Measurements from ENCODE around the gene OXA1L. TPM values are rescaled to one million over a fixed set of nuclear protein-coding genes. Genes with fewer than 3 reads are reported as not detected.
A peak's percentile ranks its signal among the peaks of the same experiment; 100 is the strongest.

OXA1L gene
- total RNA-seq, 1 donor from 2014 or later, result 116 TPM

DNA sequence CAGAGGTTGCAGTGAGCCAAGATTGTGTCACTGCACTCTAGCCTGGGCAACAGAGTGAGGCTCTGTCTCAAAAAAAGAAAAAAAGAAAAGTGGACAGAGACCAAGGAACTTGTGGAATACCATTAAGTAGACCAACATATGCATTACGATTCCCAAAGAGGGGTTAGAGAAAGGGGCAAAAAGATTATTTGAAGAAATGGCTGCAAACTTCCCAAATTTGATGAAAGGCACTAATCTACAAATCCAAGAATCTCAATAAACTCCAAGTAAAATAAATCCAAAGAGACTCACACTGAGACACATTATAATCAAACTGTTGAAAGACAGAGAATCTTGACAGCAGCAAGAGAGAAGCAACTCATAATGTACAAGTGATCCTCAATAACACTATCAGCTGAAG lies 4.8 kb upstream of the OXA1L start:
- Mint-ChIP-seq H3K27me3 (ENCODE audit: insufficient read depth, low read depth) (no peaks in the 10 kb centered on the region), H3K27ac (no peak overlapping the region), H3K9me3 (peaks cover 31% of the 10 kb centered on the region), H3K4me1 (peaks cover 7% of the 10 kb centered on the region), H3K4me3 (no peak overlapping the region), H3K36me3 (peaks cover 24% of the 10 kb centered on the region)
- no peaks in the 10 kb centered on the region for H4K20me1 ChIP-seq (ENCODE audit: low read depth)
- H3K36me3 ChIP-seq, result no peaks in the 10 kb centered on the region
- H2AFZ ChIP-seq (replicated peaks), result no peak overlapping the region
- H3K4me2 ChIP-seq, result no peak overlapping the region
- no peaks in the 10 kb centered on the region for H3K27me3 ChIP-seq
- no peak for DNase-seq (ENCODE audit: low spot score)
- no peaks in the 10 kb centered on the region for H3K9me3 ChIP-seq (ENCODE audit: low read depth)
- H3K27ac ChIP-seq, result no peak overlapping the region
- no peak overlapping the region for H3K4me3 ChIP-seq
- H3K9ac ChIP-seq, result no peak overlapping the region
- no peaks in the 10 kb centered on the region for H3F3A ChIP-seq (ENCODE audit: low read depth)
- peaks cover 7% of the 10 kb centered on the region for H3K4me1 ChIP-seq
- peaks cover 6% of the 10 kb centered on the region for H3K79me2 ChIP-seq (ENCODE audit: low read depth)
- no peak for TF ChIP-seq EZH2 (IDR thresholded peaks at IDR 0.05)
- TF ChIP-seq EZH2phosphoT487 (IDR thresholded peaks at IDR 0.05), result no peak
- TF ChIP-seq, protein P1, sequence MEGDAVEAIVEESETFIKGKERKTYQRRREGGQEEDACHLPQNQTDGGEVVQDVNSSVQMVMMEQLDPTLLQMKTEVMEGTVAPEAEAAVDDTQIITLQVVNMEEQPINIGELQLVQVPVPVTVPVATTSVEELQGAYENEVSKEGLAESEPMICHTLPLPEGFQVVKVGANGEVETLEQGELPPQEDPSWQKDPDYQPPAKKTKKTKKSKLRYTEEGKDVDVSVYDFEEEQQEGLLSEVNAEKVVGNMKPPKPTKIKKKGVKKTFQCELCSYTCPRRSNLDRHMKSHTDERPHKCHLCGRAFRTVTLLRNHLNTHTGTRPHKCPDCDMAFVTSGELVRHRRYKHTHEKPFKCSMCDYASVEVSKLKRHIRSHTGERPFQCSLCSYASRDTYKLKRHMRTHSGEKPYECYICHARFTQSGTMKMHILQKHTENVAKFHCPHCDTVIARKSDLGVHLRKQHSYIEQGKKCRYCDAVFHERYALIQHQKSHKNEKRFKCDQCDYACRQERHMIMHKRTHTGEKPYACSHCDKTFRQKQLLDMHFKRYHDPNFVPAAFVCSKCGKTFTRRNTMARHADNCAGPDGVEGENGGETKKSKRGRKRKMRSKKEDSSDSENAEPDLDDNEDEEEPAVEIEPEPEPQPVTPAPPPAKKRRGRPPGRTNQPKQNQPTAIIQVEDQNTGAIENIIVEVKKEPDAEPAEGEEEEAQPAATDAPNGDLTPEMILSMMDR (IDR thresholded peaks at IDR 0.05), result no peak

DNA sequence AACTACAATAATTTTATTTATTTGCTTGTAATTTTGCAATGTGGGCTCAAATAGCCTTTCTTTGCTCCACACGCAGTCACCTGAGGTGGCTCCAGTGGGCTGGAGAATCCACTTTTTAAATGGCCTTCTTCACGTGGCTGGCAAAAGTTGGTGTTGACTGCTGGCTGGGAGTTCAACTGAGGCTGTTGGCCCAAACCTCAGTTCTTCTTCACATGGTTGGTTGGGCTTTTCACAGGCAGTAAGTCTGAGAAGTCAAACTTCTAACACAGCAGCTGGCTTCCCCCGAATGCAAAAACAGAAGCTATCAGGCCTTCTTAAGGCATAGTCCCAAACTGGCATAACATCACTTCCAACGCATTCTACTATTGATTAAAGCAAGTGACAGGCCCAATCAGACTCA lies 2.1 kb upstream of the OXA1L start:
- peaks cover 12% of the 10 kb centered on the region for H3K4me1 ChIP-seq
- H4K20me1 ChIP-seq (ENCODE audit: low read depth), result no peaks in the 10 kb centered on the region
- no peak overlapping the region for H3K27ac ChIP-seq
- no peak overlapping the region for H2AFZ ChIP-seq (replicated peaks)
- Mint-ChIP-seq H3K27me3 (ENCODE audit: insufficient read depth, low read depth) (no peaks in the 10 kb centered on the region), H3K27ac (no peak overlapping the region), H3K4me1 (peaks cover 20% of the 10 kb centered on the region), H3K4me3 (no peak overlapping the region), H3K9me3 (peaks cover 28% of the 10 kb centered on the region), H3K36me3 (peaks cover 28% of the 10 kb centered on the region)
- no peaks in the 10 kb centered on the region for H3K9me3 ChIP-seq (ENCODE audit: low read depth)
- no peaks in the 10 kb centered on the region for H3F3A ChIP-seq (ENCODE audit: low read depth)
- peaks cover 28% of the 10 kb centered on the region for H3K79me2 ChIP-seq (ENCODE audit: low read depth)
- no peak overlapping the region for H3K4me3 ChIP-seq
- DNase-seq (ENCODE audit: low spot score), result no peak
- H3K4me2 ChIP-seq, result no peak overlapping the region
- no peaks in the 10 kb centered on the region for H3K27me3 ChIP-seq
- H3K36me3 ChIP-seq, result no peaks in the 10 kb centered on the region
- TF ChIP-seq EZH2 (IDR thresholded peaks at IDR 0.05), result no peak
- no peak overlapping the region for H3K9ac ChIP-seq

DNA sequence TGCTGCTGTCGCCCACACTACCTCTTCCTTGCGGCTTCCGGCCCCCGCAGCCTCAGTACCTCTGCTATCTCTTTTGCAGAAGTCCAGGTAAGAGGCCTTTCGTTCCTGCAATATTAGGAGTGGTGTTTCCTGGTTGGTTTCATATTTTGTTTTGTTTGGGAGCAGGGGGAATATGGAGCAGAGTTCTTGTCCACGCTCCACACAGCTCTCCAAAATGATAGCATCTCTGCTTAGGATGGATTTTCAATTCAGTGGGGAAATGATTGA lies 768 bp downstream of the OXA1L start:
- Histone ChIP-seq H3K4me1 (peaks cover 12% of the 10 kb centered on the region), H3K27me3 (no peaks in the 10 kb centered on the region), H3K36me3 (no peaks in the 10 kb centered on the region), H2AFZ (replicated peaks) (peak overlapping the region; percentile 97), H3K79me2 (ENCODE audit: low read depth) (peaks cover 28% of the 10 kb centered on the region), H3K9me3 (ENCODE audit: low read depth) (no peaks in the 10 kb centered on the region), H3K4me3 (peak overlapping the region; percentile 92), H3K27ac (no peak overlapping the region), H3F3A (ENCODE audit: low read depth) (no peaks in the 10 kb centered on the region), H3K9ac (peak overlapping the region; percentile 59), H3K4me2 (peak overlapping the region; percentile 98), H4K20me1 (ENCODE audit: low read depth) (no peaks in the 10 kb centered on the region)
- H3K9me3 Mint-ChIP-seq, result peaks cover 12% of the 10 kb centered on the region
- H3K27ac Mint-ChIP-seq, result no peak overlapping the region
- peaks cover 2% of the 10 kb centered on the region for H3K27me3 Mint-ChIP-seq (ENCODE audit: insufficient read depth, low read depth)
- H3K36me3 Mint-ChIP-seq, result peaks cover 40% of the 10 kb centered on the region
- peaks cover 20% of the 10 kb centered on the region for H3K4me1 Mint-ChIP-seq
- peak overlapping the region; percentile 90 for H3K4me3 Mint-ChIP-seq
- TF ChIP-seq, protein P1 (IDR thresholded peaks at IDR 0.05), result no peak
- TF ChIP-seq EZH2 (IDR thresholded peaks at IDR 0.05) (no peak), EZH2phosphoT487 (IDR thresholded peaks at IDR 0.05) (no peak)
- DNase-seq (ENCODE audit: low spot score), result no peak

DNA sequence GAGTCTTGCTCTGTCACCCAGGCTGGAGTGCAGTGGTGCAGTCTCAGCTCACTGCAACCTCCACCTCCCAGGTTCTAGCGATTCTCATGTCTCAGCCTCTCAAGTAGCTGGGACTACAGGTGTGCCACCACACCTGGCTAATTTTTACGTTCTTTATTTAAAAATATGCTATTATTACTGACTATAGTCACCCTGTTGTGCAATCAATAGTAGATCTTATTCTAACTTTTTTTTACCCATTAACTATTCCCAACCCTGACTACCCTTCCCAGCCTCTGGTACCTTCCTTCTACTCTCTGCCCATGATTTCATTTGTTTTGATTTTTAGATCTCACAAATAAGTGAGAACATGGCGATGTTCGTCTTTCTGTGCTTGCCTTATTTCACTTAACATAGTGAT lies 2.5 kb downstream of the OXA1L start:
- TF ChIP-seq, protein P1 (IDR thresholded peaks at IDR 0.05), result no peak
- no peak for TF ChIP-seq EZH2phosphoT487 (IDR thresholded peaks at IDR 0.05)
- TF ChIP-seq EZH2 (IDR thresholded peaks at IDR 0.05), result no peak
- H3K4me3 Mint-ChIP-seq, result peak overlapping the region; percentile 44
- H3K36me3 ChIP-seq, result no peaks in the 10 kb centered on the region

More for the DNA sequence above, 2.5 kb downstream of the OXA1L start:
- H3K9ac ChIP-seq, result no peak overlapping the region
- Mint-ChIP-seq H3K27me3 (ENCODE audit: insufficient read depth, low read depth) (peaks cover 2% of the 10 kb centered on the region), H3K36me3 (peaks cover 35% of the 10 kb centered on the region), H3K9me3 (peaks cover 5% of the 10 kb centered on the region), H3K4me1 (peaks cover 20% of the 10 kb centered on the region), H3K27ac (no peak overlapping the region)
- no peak overlapping the region for H3K4me2 ChIP-seq
- H4K20me1 ChIP-seq (ENCODE audit: low read depth), result no peaks in the 10 kb centered on the region
- H3K27ac ChIP-seq, result no peak overlapping the region
- no peak overlapping the region for H2AFZ ChIP-seq (replicated peaks)
- no peaks in the 10 kb centered on the region for H3K9me3 ChIP-seq (ENCODE audit: low read depth)
- H3F3A ChIP-seq (ENCODE audit: low read depth), result peaks cover 8% of the 10 kb centered on the region
- H3K4me1 ChIP-seq, result peaks cover 13% of the 10 kb centered on the region
- H3K4me3 ChIP-seq, result no peak overlapping the region
- H3K27me3 ChIP-seq, result no peaks in the 10 kb centered on the region
- peaks cover 28% of the 10 kb centered on the region for H3K79me2 ChIP-seq (ENCODE audit: low read depth)
- DNase-seq (ENCODE audit: low spot score), result no peak

Data from neural progenitor cell (in vitro differentiated cells).